GM19468 (cell line): ENCODE measurements around the gene KLF7.

Source experiments
- ATAC-seq: cut with Tn5 transposase; IDR thresholded peaks from one replicate; pipeline ENCODE4 v1.9.1; 2021; ENCODE audit warnings: mild to moderate bottlenecking, moderate library complexity, moderate number of reproducible peaks; ENCODE audit not compliant: unreplicated experiment; ENCODE audit errors: extremely low read depth

KLF7 gene

GRCh38 chr2:207131594-207131993, 34.2 kb downstream of the KLF7 start:
- no peak for ATAC-seq

GRCh38 chr2:207130958-207131521, 34.7 kb downstream of the KLF7 start:
- no peak for ATAC-seq

GRCh38 chr2:207129821-207130220, 35.9 kb downstream of the KLF7 start:
- no peak for ATAC-seq

- ATAC-seq: no peak
These were observed 36.9 kb downstream of the KLF7 start for GRCh38 chr2:207128867-207129266.

GRCh38 chr2:207126724-207127308, 38.9 kb downstream of the KLF7 start:
- ATAC-seq: no peak

- ATAC-seq: no peak
These were observed 41.9 kb downstream of the KLF7 start for GRCh38 chr2:207123776-207124391.

GRCh38 chr2:207123335-207123744, 42.4 kb downstream of the KLF7 start:
- ATAC-seq: no peak

- no peak for ATAC-seq
These were observed 43.0 kb downstream of the KLF7 start for GRCh38 chr2:207122651-207123334.

- ATAC-seq: no peak
These were observed 44.0 kb downstream of the KLF7 start for GRCh38 chr2:207121784-207122183.

- no peak for ATAC-seq
These were observed 46.7 kb downstream of the KLF7 start for GRCh38 chr2:207119048-207119447.

- no peak for ATAC-seq
These were observed 48.1 kb downstream of the KLF7 start for GRCh38 chr2:207117668-207118067.

- no peak for ATAC-seq
These were observed 49.9 kb downstream of the KLF7 start for GRCh38 chr2:207115715-207116364.

- ATAC-seq: no peak
These were observed 52.3 kb downstream of the KLF7 start for GRCh38 chr2:207113414-207113813.

- no peak for ATAC-seq
These were observed 53.0 kb downstream of the KLF7 start for GRCh38 chr2:207112785-207113184.

GRCh38 chr2:207112383-207112782, 53.4 kb downstream of the KLF7 start:
- ATAC-seq: no peak

GRCh38 chr2:207111757-207112156, 54.0 kb downstream of the KLF7 start:
- no peak for ATAC-seq

GRCh38 chr2:207110715-207111114, 55.0 kb downstream of the KLF7 start:
- no peak for ATAC-seq

GRCh38 chr2:207110310-207110709, 55.4 kb downstream of the KLF7 start:
- no peak for ATAC-seq

GRCh38 chr2:207109768-207110167, 56.0 kb downstream of the KLF7 start:
- ATAC-seq: no peak

- no peak for ATAC-seq
These were observed 57.3 kb downstream of the KLF7 start for GRCh38 chr2:207108440-207108839.

- no peak for ATAC-seq
These were observed 58.2 kb downstream of the KLF7 start for GRCh38 chr2:207107551-207107950.
